Measurements from ENCODE around the gene LIMA1. TPM values are rescaled to one million over a fixed set of nuclear protein-coding genes. Genes with fewer than 3 reads are reported as not detected.
A peak's percentile ranks its signal among the peaks of the same experiment; 100 is the strongest.

LIMA1 gene
- total and polyA plus RNA-seq, 9 of the 15 experiments (the other 6 are each of a cell fraction or from before 2014, with no cell fraction given) = 20.2 to 37.8 (median 27.3) TPM

DNA sequence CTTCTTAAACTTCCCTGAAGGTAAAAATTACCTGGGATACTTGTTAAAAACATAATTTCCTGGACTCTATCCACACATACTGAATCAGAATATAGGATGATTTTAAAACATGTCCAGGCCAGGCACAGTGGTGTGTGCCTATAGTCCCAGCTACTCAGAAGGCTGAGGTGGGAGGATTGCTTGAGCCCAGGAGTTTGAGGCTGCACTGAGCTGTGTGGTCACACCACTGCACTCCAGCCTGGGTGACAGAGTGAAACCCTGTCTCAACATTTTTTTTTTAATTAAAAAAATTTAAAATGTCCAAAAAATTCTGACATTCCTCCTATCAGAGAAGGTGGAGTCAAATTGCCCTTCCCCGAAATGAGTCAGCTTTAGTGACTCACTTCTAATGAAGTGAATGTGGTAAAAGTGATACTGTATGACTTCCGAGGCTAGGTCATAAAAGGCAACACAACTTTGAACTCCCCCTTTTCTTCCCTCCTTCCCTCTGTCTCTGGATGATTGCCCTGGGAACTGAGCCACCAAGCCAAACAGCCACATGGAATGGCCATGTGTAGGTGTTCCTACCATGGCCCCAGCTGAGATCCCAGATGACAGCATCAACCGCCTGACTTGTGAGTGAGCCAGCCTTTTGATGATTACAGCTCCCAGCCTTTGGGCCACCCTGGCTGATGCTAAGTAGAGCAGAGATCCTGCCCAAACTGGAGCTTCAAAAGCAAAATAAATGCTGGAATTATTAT lies 36.3 kb downstream of the LIMA1 start (continued):
- TF ChIP-seq EGR1 (conservative IDR thresholded peaks at IDR 0.05) = peak; percentile 62
- no peak for TF ChIP-seq ZNF444 (CRISPR knock-in tag; IDR thresholded peaks at IDR 0.05)
- no peak for TF ChIP-seq RBBP5 (IDR thresholded peaks at IDR 0.05; ENCODE audit: borderline replicate concordance, insufficient read depth, low read length, poor library complexity, severe bottlenecking)
- TF ChIP-seq, protein P1, sequence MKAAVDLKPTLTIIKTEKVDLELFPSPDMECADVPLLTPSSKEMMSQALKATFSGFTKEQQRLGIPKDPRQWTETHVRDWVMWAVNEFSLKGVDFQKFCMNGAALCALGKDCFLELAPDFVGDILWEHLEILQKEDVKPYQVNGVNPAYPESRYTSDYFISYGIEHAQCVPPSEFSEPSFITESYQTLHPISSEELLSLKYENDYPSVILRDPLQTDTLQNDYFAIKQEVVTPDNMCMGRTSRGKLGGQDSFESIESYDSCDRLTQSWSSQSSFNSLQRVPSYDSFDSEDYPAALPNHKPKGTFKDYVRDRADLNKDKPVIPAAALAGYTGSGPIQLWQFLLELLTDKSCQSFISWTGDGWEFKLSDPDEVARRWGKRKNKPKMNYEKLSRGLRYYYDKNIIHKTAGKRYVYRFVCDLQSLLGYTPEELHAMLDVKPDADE (conservative IDR thresholded peaks at IDR 0.05; ENCODE audit: control insufficient read depth, low read depth, low read length) = no peak
- TF ChIP-seq EZH2 (IDR thresholded peaks at IDR 0.05; ENCODE audit: borderline replicate concordance, low read depth, low read length) = no peak
- no peak for TF ChIP-seq ZNF184 (CRISPR knock-in tag; IDR thresholded peaks at IDR 0.05)
- 0 out of 2 replicates have a peak, but pooled peaks have one; percentile 16 for TF ChIP-seq POLR2G (IDR thresholded peaks at IDR 0.05; ENCODE audit: low read depth, low read length)
- peak; percentile 81 for TF ChIP-seq TBP (optimal IDR thresholded peaks at IDR 0.05; ENCODE audit: low read depth, low read length)
- TF ChIP-seq CHD4 (IDR thresholded peaks at IDR 0.05; ENCODE audit: insufficient read depth, insufficient replicate concordance, low read depth, low read length, poor library complexity, severe bottlenecking) = no peak
- no peak for TF ChIP-seq ZNF76 (CRISPR knock-in tag; IDR thresholded peaks at IDR 0.05; ENCODE audit: borderline replicate concordance)
- TF ChIP-seq, protein P2, sequence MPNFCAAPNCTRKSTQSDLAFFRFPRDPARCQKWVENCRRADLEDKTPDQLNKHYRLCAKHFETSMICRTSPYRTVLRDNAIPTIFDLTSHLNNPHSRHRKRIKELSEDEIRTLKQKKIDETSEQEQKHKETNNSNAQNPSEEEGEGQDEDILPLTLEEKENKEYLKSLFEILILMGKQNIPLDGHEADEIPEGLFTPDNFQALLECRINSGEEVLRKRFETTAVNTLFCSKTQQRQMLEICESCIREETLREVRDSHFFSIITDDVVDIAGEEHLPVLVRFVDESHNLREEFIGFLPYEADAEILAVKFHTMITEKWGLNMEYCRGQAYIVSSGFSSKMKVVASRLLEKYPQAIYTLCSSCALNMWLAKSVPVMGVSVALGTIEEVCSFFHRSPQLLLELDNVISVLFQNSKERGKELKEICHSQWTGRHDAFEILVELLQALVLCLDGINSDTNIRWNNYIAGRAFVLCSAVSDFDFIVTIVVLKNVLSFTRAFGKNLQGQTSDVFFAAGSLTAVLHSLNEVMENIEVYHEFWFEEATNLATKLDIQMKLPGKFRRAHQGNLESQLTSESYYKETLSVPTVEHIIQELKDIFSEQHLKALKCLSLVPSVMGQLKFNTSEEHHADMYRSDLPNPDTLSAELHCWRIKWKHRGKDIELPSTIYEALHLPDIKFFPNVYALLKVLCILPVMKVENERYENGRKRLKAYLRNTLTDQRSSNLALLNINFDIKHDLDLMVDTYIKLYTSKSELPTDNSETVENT (CRISPR knock-in tag; IDR thresholded peaks at IDR 0.05) = no peak
- TF ChIP-seq, protein P3, sequence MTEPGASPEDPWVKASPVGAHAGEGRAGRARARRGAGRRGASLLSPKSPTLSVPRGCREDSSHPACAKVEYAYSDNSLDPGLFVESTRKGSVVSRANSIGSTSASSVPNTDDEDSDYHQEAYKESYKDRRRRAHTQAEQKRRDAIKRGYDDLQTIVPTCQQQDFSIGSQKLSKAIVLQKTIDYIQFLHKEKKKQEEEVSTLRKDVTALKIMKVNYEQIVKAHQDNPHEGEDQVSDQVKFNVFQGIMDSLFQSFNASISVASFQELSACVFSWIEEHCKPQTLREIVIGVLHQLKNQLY (CRISPR knock-in tag; conservative IDR thresholded peaks at IDR 0.05) = no peak
- peak; percentile 90 for TF ChIP-seq TAF9B (IDR thresholded peaks at IDR 0.05; ENCODE audit: partially characterized antibody)
- no peak for TF ChIP-seq KDM4B (IDR thresholded peaks at IDR 0.05; ENCODE audit: borderline replicate concordance in 2 of 2, low read depth in 1 of 2)
- TF ChIP-seq ZNF224 (CRISPR knock-in tag; IDR thresholded peaks at IDR 0.05) = no peak
- TF ChIP-seq ATF3 (IDR thresholded peaks at IDR 0.05) = peak; percentile 98
- peak; percentile 61; the same call in 1 of the 2 replicates for TF ChIP-seq ATF3 (CRISPR knock-in tag; conservative IDR thresholded peaks at IDR 0.05)
- no peak for TF ChIP-seq XRCC4 (IDR thresholded peaks at IDR 0.05; ENCODE audit: extremely low read depth, insufficient read depth, insufficient read length)
- TF ChIP-seq CXXC5 (CRISPR knock-in tag; IDR thresholded peaks at IDR 0.05) = no peak
- TF ChIP-seq, protein P4, sequence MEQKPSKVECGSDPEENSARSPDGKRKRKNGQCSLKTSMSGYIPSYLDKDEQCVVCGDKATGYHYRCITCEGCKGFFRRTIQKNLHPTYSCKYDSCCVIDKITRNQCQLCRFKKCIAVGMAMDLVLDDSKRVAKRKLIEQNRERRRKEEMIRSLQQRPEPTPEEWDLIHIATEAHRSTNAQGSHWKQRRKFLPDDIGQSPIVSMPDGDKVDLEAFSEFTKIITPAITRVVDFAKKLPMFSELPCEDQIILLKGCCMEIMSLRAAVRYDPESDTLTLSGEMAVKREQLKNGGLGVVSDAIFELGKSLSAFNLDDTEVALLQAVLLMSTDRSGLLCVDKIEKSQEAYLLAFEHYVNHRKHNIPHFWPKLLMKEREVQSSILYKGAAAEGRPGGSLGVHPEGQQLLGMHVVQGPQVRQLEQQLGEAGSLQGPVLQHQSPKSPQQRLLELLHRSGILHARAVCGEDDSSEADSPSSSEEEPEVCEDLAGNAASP (IDR thresholded peaks at IDR 0.05) = no peak
- peak; percentile 94 for TF ChIP-seq ARID1B (IDR thresholded peaks at IDR 0.05)
